ENCODE results near the gene BRIX1.

The BRIX1 gene

DNA sequence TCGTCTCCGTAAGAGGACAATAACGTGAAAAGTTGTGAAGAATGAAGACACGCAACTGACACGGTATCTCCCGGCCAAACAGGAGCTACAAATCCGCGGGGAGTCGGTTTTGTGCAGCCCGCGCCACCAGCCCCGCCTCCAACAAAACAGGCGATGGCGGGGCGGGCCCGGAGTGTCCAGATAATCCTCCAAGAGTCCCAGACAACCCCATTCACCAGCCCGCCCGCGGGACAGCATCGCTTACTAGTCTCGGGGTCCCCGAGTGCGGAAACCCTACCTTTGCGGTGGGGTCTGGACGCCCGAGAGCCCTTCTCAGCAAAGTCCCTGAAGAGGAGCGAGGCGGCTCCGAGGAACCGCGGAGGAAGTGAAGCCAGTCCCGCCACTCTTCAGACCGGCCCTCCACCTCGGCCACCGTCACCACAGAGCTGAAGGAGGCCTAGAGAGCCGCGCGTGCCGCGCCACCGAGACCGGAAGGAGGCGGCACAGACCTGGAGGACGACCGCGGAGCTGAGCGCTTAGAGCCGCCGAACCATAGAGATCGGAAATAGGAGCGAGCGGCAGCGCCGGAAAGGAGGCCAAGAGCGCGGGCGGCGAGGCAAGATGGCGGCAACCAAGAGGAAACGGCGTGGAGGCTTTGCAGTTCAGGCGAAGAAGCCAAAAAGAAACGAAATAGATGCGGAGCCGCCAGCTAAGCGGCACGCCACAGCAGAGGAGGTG lies at the start of gene BRIX1, which contains the start of gene RAD1:
TSS of gene BRIX1 (plus strand) at position 573 of the 717 bp plus-strand sequence. CDS start at position 601, 28 bp downstream.
TSS of gene RAD1 (minus strand) at position 366 of the 717 bp plus-strand sequence. CDS start 612 bp downstream, outside the sequence.
- peak; percentile 32 for TF ChIP-seq CTCF (IDR thresholded peaks at IDR 0.05; ENCODE audit: control insufficient read depth, insufficient read depth, low read depth, low read length, missing control alignments)
- DNase-seq (ENCODE audit: low read depth) = peak; percentile 86
- H3K4me3 ChIP-seq (ENCODE audit: control insufficient read depth, low read depth, low read length) = peak within 1 kb of the TSS; percentile 99

GRCh38 chr5:34866989-34867471 lies 48.5 kb upstream of the BRIX1 start:
- TF ChIP-seq CTCF (IDR thresholded peaks at IDR 0.05; ENCODE audit: control insufficient read depth, insufficient read depth, low read depth, low read length, missing control alignments) = no peak
- no peak for DNase-seq (ENCODE audit: low read depth)
- no peak overlapping the region for H3K4me3 ChIP-seq (ENCODE audit: control insufficient read depth, low read depth, low read length)

- no peak overlapping the region for H3K4me3 ChIP-seq (ENCODE audit: control insufficient read depth, low read depth, low read length)
- TF ChIP-seq CTCF (IDR thresholded peaks at IDR 0.05; ENCODE audit: control insufficient read depth, insufficient read depth, low read depth, low read length, missing control alignments) = no peak
- DNase-seq (ENCODE audit: low read depth) = no peak
Observed at GRCh38 chr5:34867660-34868059, 47.9 kb upstream of the BRIX1 start.

GRCh38 chr5:34868791-34869190 lies 46.7 kb upstream of the BRIX1 start:
- no peak for TF ChIP-seq CTCF (IDR thresholded peaks at IDR 0.05; ENCODE audit: control insufficient read depth, insufficient read depth, low read depth, low read length, missing control alignments)
- H3K4me3 ChIP-seq (ENCODE audit: control insufficient read depth, low read depth, low read length) = no peak overlapping the region
- DNase-seq (ENCODE audit: low read depth) = no peak

DNA sequence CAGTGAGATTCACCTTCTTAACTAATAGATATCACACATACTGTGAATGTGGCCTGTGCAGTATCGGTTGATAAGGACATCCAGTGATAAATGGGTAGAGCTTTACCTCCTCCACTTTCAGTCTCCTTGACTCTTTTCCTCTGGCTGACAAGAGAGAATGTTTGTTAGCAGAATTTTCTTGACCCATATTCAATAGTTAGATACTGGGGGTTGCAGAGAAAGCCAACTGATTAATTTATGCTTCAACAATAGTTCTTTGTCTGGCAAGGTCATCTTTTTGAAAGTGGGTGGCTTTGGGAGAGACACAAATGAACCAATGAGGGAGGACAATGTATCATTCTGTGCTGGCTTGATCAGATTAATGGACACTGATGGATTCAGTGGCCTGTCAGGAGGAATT lies 46.3 kb upstream of the BRIX1 start:
- TF ChIP-seq CTCF (IDR thresholded peaks at IDR 0.05; ENCODE audit: control insufficient read depth, insufficient read depth, low read depth, low read length, missing control alignments) = no peak
- H3K4me3 ChIP-seq (ENCODE audit: control insufficient read depth, low read depth, low read length) = no peak overlapping the region
- DNase-seq (ENCODE audit: low read depth) = no peak

DNA sequence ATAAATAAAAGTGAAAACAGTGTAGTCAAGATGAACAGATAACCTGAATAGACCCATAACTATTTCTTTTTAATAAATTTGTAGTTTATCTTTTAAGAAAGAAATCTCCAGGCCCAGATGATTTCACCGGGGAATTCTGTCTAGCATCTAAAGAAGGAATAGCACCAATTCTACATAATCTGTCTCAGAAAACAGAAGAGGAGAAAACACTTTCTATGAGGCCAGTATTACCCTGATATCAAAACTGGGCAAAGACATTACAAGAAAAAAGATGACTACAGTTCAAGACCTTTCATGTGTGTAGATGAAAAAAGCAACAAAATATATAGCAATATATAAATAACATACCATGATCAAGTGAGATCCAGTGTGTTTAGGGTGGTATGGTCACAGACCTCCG lies 45.1 kb upstream of the BRIX1 start:
- no peak for TF ChIP-seq CTCF (IDR thresholded peaks at IDR 0.05; ENCODE audit: control insufficient read depth, insufficient read depth, low read depth, low read length, missing control alignments)
- DNase-seq (ENCODE audit: low read depth) = no peak
- H3K4me3 ChIP-seq (ENCODE audit: control insufficient read depth, low read depth, low read length) = no peak overlapping the region
